Measurements from ENCODE around the gene SLC2A4. TPM values are rescaled to one million over a fixed set of nuclear protein-coding genes. Genes with fewer than 3 reads are reported as not detected.

Gene SLC2A4
- total RNA-seq, 4 donors from 2014 or later, result 144 to 197 (median 157) TPM

DNA sequence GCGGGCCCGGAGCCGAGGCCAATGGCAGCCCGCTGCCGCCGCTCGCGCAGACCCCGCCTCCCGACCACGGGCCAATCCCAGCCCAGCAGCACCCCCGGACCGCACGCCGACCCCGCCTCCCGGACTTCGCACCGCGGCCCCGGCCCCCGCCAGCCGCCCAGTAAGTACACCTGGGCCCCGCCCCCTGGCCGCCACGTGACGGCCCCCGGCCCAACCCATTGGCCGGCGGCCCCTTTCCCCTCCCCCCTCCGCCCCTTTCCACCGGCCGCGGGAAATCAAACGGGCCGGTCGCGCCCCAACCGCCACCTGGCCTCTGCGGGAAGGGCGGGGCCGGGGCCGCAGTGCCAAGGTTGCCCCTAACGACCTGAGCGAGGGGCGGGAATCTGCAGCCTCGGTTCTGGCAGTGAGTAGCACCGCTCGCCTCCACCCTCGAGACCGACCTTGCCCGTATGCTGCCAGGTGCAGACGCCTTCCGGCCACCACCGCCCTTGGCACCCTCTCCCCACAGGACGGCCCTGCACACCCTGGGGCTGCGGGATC, 13.2 kb downstream of the SLC2A4 start, which contains the start of gene YBX2:
TSS of gene YBX2 (minus strand) at position 26 of the 540 bp plus-strand sequence. CDS start 139 bp downstream, outside the sequence.
- peak within 1 kb of the TSS; percentile 81 to 96 (median 92) for H3K27ac ChIP-seq (replicated peaks in 1 of 4)

GRCh38 chr17:7295230-7296180, 14.0 kb downstream of the SLC2A4 start:
- Histone ChIP-seq H3K36me3 (no peaks in the 10 kb centered on the region), H3K27me3 (peaks cover 0 to 37% (median 4%) of the 10 kb centered on the region in 4 donors), H3K27ac (replicated peaks in 1 of 4) (peak overlapping the region; percentile 81 to 96 (median 92)), H3K9me3 (no peaks in the 10 kb centered on the region), H3K4me1 (peaks cover 58 to 64% (median 64%) of the 10 kb centered on the region in 4 donors), H3K4me3 (peak overlapping the region in 3 of 4 donors; percentile 5 to 46 (median 46))
- intact Hi-C loops (cut with DNase I), result loop anchor here (1.0 kb wide), 1 partner anchor 15 kb away; no protein-coding TSS in a partner anchor
- 68% methylated on average over 42 of the region's 42 CpGs for WGBS
- TF ChIP-seq POLR2A (IDR thresholded peaks at IDR 0.05; ENCODE audit: low read depth) (no peak), POLR2AphosphoS5 (IDR thresholded peaks at IDR 0.05) (no peak), EP300 (IDR thresholded peaks at IDR 0.05) (no peak)
- TF ChIP-seq, protein P1, sequence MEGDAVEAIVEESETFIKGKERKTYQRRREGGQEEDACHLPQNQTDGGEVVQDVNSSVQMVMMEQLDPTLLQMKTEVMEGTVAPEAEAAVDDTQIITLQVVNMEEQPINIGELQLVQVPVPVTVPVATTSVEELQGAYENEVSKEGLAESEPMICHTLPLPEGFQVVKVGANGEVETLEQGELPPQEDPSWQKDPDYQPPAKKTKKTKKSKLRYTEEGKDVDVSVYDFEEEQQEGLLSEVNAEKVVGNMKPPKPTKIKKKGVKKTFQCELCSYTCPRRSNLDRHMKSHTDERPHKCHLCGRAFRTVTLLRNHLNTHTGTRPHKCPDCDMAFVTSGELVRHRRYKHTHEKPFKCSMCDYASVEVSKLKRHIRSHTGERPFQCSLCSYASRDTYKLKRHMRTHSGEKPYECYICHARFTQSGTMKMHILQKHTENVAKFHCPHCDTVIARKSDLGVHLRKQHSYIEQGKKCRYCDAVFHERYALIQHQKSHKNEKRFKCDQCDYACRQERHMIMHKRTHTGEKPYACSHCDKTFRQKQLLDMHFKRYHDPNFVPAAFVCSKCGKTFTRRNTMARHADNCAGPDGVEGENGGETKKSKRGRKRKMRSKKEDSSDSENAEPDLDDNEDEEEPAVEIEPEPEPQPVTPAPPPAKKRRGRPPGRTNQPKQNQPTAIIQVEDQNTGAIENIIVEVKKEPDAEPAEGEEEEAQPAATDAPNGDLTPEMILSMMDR (IDR thresholded peaks at IDR 0.05), result no peak
- no peak for DNase-seq (ENCODE audit: extremely low spot score)

More for the DNA sequence above, 13.2 kb downstream of the SLC2A4 start, which contains the start of gene YBX2:
- no peaks in the 10 kb centered on the region for H3K9me3 ChIP-seq
- TF ChIP-seq, protein P1 (IDR thresholded peaks at IDR 0.05), result no peak
- TF ChIP-seq POLR2A (IDR thresholded peaks at IDR 0.05; ENCODE audit: low read depth) (no peak), POLR2AphosphoS5 (IDR thresholded peaks at IDR 0.05) (no peak)
- peaks cover 0 to 37% (median 4%) of the 10 kb centered on the region in 4 donors for H3K27me3 ChIP-seq
- 4% methylated on average over 22 of the region's 57 CpGs for WGBS
- peaks cover 62 to 72% (median 72%) of the 10 kb centered on the region in 4 donors for H3K4me1 ChIP-seq
- DNase-seq (ENCODE audit: extremely low spot score), result no peak
- H3K4me3 ChIP-seq, result peak within 1 kb of the TSS; percentile 46 to 54 (median 48)
- intact Hi-C loops (cut with DNase I), result no loop called here
- no peaks in the 10 kb centered on the region for H3K36me3 ChIP-seq

DNA sequence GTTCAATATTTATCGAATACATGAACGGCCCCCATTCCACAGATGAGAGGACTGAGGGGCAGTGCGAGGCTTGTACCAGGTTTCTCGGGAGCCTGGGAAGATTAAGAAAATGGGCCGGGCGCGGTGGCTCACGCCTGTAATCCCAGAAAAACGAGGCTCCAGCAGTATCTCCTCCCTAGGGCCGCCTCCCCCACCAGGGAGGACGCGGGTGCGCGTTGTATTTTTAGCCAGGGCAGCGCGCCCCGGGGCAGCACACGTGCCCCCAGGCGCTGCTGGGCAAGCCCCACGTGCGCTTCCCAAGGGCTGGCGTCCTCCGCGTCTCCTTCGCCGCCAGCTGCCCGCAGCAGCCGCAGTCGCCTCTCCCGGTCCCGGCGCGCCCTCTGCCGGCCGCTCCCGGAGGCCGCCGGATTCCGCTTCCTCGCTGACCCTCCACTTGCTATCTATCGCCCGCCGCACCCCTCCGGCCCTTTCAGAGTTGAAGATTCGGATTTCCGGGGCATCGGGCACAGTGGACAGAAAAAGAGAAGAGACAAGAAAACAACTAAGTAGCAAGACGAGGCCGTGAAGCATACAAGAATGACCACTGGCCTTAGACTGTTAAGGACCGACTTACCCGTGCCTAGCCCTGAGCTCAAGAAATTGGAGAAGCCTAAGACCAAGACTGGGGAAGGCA, 14.8 kb downstream of the SLC2A4 start:
- peaks cover 49 to 56% (median 56%) of the 10 kb centered on the region in 4 donors for H3K4me1 ChIP-seq
- H3K27ac ChIP-seq (replicated peaks in 1 of 4), result peak overlapping the region; percentile 81 to 96 (median 92)
- peaks cover 0 to 36% (median 4%) of the 10 kb centered on the region in 4 donors for H3K27me3 ChIP-seq
- H3K4me3 ChIP-seq, result peak overlapping the region; percentile 5 to 38 (median 29)
- H3K36me3 ChIP-seq, result no peaks in the 10 kb centered on the region
- 7% methylated on average over 18 of the region's 51 CpGs for WGBS
- intact Hi-C loops (cut with DNase I), result loop anchor here (1.0 kb wide), 1 partner anchor 16 kb away; no protein-coding TSS in a partner anchor
- DNase-seq (ENCODE audit: extremely low spot score), result peak; percentile 98
- peak; percentile 73 to 93 for TF ChIP-seq POLR2AphosphoS5 (IDR thresholded peaks at IDR 0.05)
- TF ChIP-seq, protein P1 (IDR thresholded peaks at IDR 0.05), result peak; percentile 97 to 99 (median 99)
- peak; percentile 47 for TF ChIP-seq EP300 (IDR thresholded peaks at IDR 0.05)
- TF ChIP-seq POLR2A (IDR thresholded peaks at IDR 0.05; ENCODE audit: low read depth), result no peak
- no peaks in the 10 kb centered on the region for H3K9me3 ChIP-seq

DNA sequence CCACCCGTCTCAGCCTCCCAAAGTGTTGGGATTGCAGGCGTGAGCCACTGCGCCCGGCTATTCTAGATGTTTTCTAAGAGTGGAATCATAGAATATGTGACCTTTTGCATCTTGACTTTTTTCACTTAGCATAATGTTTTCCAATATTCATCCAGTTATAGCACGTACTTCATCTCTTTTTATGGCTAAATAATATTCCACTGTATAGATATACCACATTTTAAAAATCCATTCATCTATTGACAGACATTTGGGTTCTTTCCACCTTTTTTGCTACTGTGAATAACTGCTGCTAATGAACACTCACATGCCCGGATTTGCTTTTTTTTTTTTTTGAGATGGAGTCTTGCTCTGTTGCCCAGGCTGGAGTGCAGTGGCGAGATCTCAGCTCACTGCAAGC, 22.7 kb downstream of the SLC2A4 start:
- intact Hi-C loops (cut with DNase I), result no loop called here

More for the DNA sequence above, 22.7 kb downstream of the SLC2A4 start:
- 92% methylated on average over 7 of the region's 7 CpGs for WGBS
- no peak for DNase-seq (ENCODE audit: extremely low spot score)
- no peak overlapping the region for H3K27ac ChIP-seq (replicated peaks in 1 of 4)
- H3K27me3 ChIP-seq, result no peaks in the 10 kb centered on the region
- no peaks in the 10 kb centered on the region for H3K9me3 ChIP-seq
- TF ChIP-seq EP300 (IDR thresholded peaks at IDR 0.05), result no peak
- TF ChIP-seq POLR2A (IDR thresholded peaks at IDR 0.05; ENCODE audit: low read depth), result no peak
- TF ChIP-seq, protein P1 (IDR thresholded peaks at IDR 0.05), result no peak
- no peak for TF ChIP-seq POLR2AphosphoS5 (IDR thresholded peaks at IDR 0.05)
- H3K4me1 ChIP-seq, result peaks cover 9 to 19% (median 15%) of the 10 kb centered on the region in 4 donors
- no peak overlapping the region for H3K4me3 ChIP-seq
- H3K36me3 ChIP-seq, result no peaks in the 10 kb centered on the region

All from esophagus muscularis mucosa (tissue), 4 donors.